MM.1S (cell line): ENCODE measurements around the gene SEC61G.

Source experiments
- CTCF ChIP-seq: fragments of 300-600 bp; sonication (generic); IDR thresholded peaks from 2 replicates; pipeline ENCODE4 v1.5.1; 2016; ENCODE audit warnings: antibody characterized with exemption, low read length, mixed read lengths
- EZH2 ChIP-seq: fragments of 300-600 bp; sonication (generic); optimal IDR thresholded peaks from 2 replicates; pipeline ENCODE3; 2017; ENCODE audit warnings: low read depth, mild to moderate bottlenecking, antibody characterized with exemption, low read length, mixed read lengths

DNA sequence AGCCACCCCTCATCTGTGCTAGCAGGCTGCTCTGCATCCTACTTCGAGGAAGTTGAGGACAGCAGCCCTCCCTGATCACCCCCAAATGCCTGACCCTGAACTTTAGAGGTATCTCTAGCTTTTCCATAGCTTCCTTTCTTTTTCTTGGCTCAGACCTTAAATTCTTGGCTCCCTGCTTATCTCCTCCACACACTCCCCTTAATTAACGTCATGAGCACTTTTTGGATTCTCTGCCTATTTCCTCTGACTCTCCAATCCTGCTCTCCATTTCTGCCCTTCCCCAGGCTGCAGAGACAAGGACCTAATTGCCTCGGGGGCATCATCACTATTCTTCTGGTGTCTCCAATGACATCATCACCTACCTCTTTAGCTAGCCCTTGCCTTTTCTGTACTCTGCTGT lies 40.8 kb upstream of the SEC61G start:
- TF ChIP-seq CTCF (no peak), EZH2 (no peak)
